T-helper 1 cell treated with Interleukin-12 subunit alpha and Interleukin-12 subunit beta and Interleukin-4 antibody, amounts not matched to agents 30 ng/mL and 1 ng/mL, for 36 hours (primary cell): ENCODE results near the gene CDK5RAP2. TPM values are rescaled to one million over a fixed set of nuclear protein-coding genes. Genes with fewer than 3 reads are reported as not detected.
"Not testable (repeated sequence)": the region's sequence is repeated elsewhere in the genome, so short reads cannot be mapped to it uniquely, and the experiment has no call there.

Experiments
- intact Hi-C: fragments of 100-400 bp; cut with micrococcal nuclease; formaldehyde crosslinking; loops from one replicate; pipeline ENCODE4 v1.15.1; 2024
- total RNA-seq: library from RNA; stranded (reverse); gene quantifications from 2 replicates; pipeline ENCODE4 v1.2.3, GENCODE V29; 2022

CDK5RAP2 gene
- total RNA-seq, 1 donor from 2014 or later, result 72.2 TPM

DNA sequence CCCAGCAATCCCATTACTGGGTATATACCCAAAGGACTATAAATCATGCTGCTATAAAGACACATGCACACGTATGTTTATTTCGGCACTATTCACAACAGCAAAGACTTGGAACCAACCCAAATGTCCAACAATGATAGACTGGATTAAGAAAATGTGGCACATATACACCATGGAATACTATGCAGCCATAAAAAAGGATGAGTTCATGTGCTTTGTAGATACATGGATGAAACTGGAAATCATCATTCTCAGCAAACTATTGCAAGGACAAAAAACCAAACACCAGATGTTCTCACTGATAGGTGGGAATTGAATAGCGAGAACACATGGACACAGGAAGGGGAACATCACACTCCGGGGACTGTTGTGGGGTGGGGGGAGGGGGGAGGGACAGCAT is 64.0 kb downstream of the CDK5RAP2 start:
- intact Hi-C loops, result not testable (repeated sequence)

DNA sequence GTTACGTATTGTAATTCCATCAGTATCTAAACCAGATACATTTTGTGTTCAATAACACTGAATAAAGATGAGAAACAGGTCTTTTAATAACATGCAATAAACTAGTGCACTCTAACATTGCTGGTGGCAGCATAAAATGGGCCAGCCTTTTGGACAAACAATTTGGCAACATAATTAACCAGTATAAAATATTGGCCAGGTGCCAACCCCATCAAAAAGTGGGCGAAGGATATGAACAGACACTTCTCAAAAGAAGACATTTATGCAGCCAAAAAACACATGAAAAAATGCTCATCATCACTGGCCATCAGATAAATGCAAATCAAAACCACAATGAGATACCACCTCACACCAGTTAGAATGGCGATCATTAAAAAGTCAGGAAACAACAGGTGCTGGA is 64.5 kb downstream of the CDK5RAP2 start:
- intact Hi-C loops, result not testable (repeated sequence)

DNA sequence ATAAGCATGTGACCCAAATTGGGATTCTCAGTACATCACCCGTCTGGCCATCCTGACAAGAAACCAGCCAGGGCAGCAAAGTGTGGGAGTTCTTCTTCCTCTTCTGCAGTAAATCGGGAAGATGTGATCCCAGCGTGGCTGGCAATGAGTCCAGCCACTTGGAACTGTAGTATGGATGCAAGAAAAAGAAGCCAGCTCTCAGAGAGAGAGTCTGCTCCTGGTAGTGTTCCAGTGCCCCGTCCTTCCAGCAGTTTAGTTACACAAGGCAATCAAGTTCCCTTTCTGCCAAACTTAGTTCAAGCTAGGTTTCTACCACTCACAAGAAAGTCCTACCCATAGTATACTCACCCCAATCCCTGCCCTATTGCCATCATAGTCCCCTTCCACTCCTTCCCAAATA is 65.6 kb downstream of the CDK5RAP2 start:
- intact Hi-C loops, result no loop called here

DNA sequence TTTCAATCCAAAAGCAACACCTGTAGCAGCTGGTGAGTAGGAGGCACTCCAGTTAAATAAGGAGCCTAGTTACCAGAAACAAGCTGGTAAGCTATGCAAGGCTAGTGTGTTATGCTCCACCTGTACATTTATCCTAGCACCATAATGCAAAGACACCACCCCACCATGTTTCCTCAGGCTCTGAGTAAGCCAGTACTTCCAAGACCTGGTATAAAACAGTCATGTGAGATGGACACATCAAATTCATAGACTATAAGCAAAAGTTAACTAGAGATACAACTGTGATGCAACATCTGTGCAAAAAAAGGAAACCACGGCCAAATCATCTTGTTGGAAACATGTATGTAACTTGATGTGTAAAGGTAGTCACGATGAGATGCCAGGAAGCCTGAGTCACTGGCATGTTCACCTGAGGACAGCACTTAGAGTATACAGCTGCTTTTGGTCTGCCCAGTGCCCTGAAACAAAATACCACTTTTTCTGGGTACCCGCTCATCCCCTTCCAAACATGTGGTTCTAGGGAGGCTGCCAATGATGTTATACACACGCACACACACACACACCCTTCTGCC is 66.1 kb downstream of the CDK5RAP2 start:
- intact Hi-C loops, result no loop called here

DNA sequence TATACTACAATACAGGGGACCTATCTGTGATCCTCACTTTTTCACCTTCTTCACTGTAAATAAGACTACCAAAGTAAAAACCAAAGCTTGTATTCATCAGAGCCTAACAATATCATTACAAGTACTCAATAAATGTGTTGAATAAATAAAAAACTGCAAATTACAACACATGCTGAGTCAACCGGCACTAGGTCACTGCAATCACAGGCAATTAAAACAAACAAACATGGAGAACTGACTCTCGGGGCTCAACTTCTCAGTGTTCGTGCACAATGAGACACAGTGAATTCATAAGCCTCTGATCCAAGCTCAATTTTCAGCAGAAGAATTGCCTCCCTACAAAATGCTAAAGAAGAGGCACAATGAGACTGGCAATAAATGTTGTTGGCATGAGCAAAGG is 69.2 kb downstream of the CDK5RAP2 start:
- intact Hi-C loops, result no loop called here

DNA sequence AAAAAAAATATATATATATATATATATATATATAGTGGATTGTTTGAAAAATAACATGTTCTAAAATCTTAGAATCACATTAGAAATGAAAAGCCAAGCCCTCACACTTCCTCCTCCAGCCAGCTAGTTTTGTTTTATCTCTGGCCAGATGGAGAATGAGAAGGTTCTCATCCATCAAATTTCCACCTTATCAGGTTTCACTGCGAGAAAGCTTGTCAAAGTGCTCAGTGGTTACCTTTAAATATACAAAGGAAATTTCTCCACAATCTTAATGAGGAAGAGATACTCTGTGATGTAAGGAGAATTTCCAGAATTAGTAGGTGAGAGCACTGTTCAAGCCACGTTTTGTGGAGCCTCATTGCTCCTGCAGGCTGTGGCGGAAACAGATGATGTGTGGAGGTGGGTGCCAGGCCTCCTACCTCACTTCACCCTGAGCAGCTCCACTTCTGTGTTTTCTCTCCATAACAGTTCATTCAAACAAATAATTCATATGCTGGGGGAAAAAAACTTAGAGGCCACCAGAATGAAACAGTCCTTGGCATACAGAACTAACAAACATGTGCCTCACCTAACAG is 71.9 kb downstream of the CDK5RAP2 start:
- intact Hi-C loops, result no loop called here

DNA sequence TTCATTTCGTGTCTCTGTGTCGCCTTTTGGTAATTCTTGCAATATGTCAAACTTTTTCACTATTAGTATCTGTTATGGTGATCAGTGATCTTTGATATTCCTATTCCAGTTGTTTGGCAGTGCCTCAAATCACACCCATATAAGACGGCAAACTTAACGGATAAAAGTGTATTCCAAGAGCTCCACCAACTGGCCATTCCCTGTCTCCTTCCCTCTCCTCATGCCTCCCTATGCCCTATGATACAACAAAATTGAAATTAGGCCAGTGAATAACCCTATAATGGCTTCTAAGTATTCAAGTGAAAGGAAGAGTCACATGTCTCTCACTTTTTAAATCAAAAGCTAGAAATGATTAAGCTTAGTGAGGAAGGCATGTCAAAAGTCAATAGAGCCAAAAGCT is 74.8 kb downstream of the CDK5RAP2 start:
- intact Hi-C loops, result no loop called here

DNA sequence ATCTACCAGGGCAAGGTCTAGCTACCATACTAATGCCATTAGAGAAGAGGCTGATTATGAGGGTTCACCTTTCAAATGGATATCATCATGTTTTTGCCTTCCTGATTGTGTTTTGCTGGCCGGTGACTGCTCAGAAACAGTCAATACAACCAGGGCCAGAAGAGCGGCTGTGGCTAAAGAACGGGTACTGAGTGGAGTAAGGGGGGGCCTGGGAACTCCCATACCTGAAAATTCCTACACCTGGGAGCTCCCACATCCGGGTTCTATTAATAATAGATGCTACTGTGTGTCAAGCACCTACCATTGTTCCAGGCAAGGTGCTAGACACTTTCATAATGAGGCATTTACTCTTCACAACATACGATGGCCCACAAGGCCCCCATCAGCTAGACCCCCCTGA is 79.2 kb downstream of the CDK5RAP2 start:
- intact Hi-C loops, result no loop called here

DNA sequence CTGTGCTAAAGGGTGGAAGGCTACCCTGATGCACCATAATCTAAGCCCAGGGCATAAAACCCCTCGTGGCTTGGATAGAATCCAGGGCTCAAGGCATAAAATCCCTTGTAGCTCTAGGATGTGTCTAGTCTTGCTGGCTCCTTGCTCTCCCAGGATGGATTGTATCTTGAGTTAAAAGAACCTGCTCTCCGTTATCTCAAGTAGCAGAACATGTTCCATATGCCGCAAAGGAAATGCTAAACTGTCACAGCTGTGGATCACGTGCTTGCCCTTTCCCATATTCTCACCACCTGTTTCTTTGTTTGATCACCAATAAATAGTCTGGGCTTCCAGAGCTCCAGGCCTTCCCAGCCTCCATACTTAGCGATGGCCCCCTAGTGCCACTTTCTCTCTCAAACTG is 82.1 kb downstream of the CDK5RAP2 start:
- intact Hi-C loops, result not testable (repeated sequence)

DNA sequence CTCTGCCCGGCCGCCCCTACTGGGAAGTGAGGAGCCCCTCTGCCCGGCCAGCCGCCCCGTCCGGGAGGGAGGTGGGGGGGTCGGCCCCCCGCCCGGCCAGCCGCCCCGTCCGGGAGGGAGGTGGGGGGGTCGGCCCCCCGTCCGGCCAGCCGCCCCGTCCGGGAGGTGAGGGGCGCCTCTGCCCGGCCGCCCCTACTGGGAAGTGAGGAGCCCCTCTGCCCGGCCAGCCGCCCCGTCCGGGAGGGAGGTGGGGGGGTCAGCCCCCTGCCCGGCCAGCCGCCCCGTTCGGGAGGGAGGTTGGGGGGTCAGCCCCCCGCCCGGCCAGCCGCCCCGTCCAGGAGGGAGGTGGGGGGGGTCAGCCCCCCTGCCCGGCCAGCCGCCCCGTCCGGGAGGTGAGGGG is 83.5 kb downstream of the CDK5RAP2 start:
- intact Hi-C loops, result not testable (repeated sequence)

DNA sequence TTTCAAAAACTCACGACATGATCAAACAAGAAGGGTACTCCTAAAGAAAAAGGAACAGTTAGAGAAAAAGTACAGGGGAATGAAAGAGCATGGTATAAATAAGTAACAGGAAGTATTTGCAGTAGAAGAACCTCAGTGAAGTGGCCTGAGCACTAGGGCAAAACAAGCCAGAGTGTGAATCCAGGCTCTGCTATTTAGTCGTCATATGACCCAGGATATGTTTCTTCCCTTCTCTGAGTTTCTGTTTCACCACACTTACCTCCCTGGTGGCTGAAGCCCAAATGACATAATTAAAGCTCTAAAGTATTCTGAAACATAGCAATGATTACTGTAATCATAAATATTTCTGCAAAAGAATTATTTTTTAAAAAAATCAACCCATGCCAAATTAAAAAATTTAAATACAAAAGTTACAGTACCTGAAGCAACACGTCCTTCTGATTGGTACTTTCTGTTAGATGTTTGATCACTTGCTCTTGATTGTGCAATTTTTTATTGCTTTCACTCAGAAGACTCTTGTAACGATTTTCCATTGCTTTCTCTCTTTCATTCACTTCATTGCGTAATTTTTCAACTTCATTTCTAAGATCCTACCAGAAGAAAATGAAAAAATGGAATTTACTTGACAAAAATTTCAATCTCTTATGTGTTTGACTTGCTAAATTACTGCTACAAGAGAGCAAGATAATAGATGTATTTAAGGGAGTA is 88.9 kb downstream of the CDK5RAP2 start:
- intact Hi-C loops, result no loop called here

DNA sequence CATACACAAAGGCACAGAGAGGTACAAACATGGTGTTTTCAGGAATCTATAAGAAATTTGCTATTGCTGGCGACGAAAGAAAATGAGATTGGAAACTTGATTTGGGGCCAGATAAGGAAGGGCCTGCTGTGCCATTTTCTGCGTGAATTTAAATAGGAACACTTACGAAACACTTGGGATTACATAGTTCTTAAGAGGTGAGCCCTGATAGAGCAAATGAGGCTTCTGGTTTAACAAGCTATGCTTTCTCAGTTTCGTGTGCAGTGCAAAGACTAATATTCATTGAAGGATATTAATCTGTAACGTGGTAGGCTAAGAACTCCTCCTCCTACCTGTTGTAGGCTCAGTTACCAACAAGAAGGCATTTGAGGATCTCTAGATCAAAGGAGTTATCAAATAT is 93.1 kb downstream of the CDK5RAP2 start:
- intact Hi-C loops, result no loop called here

DNA sequence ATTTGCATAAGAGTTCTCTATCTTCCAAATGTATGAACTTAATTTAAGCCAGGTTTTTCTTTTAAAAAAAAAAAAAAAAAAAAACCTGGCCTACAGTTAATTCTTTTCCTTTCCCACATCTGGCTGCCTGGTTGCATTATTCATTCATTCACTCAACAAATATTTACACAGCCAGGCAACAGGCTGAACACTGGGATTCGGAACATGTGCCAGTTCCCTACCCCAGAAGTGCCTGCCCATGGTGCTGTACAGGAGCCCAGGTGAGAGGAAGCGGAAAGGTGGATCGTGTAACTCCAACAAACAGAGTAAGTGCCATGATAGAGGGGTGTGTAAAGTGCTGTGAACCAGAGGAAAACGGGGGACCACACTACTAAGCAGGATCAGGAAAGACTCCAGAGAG is 93.6 kb downstream of the CDK5RAP2 start:
- intact Hi-C loops, result no loop called here

DNA sequence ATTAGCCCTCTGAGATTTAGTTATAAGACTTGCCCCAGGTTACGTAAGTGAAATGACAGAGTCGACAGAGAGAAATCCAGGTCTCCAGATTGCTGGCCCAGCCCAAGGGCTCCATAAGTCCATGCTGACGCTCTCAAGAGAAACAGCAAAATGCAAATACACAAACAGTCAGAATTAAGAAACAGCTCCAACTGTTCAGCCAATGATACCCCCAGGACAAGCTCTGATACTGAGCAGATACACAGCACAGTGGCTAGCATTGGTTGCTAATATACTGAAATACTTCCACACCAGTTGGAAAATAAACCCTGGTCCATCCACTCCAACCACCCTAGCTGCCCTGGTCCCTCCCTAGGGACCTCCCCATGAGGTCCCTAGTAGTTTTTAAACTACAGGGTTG is 94.2 kb downstream of the CDK5RAP2 start:
- intact Hi-C loops, result no loop called here

DNA sequence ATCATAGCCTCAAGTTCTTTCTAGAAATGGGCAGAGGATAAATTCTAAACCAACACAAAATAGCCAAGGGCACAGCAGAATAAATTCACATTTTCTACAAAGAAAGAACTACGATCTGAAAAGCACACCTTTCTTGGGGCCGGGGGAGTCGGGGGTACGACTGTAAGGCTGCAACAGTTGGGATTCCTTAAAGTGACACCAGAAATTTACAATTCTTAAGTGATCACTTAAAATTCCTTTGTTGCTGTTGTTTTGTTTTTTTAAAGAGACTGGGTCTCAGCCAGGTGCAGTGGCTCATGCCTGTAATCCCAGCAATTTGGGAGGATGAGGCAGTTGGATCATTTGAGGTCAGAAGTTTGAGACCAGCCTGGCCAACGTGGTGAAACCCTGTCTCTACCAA is 95.8 kb downstream of the CDK5RAP2 start:
- intact Hi-C loops, result no loop called here

DNA sequence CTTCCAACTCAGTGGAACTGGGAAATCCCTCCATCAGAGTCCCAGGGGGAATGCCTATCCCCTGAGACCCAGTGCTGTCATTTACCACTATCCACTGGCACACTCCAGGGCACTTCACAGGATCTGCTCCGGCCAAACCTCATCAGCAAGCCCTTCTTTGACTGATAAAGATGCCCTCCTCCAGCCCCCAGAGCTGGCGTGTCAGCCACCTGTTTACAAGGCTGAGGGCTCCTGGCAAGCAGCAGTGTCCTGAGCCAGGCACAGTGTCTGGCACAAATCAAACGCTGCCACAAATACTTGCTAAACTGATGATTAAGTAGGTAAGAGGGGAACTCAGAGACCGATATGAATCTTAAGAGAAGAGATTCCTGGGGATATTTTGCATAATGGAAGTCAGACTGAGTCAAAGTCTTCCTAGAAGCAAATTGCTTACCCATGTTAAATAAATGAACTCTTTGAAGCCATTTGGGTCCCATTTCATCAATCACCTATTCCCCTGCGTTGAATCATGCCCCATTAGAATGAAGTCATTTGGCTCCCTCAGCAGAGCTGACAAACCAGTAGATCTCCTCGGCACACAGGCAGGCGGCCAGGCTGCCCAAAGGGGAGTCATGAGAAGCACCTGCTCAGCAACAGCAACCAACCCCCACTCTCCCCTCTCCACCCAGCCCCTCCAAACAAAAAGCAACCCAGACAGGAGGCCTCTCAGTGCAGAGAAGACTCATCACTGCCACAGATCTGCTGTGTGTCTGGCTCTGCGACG is 97.4 kb downstream of the CDK5RAP2 start:
- intact Hi-C loops, result no loop called here

DNA sequence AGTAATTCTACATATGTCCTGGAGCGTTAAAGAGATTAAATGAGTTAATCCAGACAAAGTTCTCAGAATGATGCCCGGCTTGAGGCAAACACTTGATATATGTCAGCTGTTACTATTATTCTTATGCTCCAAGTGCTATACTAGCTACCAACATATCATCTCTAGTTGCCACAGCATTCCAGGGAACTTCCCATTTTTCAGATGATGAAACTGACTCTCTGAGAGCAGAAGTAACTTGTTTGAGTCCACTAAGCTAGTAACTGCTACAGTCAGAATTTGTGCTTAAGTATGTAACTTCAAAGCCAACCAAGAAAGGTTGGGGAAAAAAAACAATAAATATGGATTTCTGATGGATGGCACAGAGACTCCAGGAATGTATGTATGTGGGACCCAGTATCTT is 98.1 kb downstream of the CDK5RAP2 start:
- intact Hi-C loops, result no loop called here

DNA sequence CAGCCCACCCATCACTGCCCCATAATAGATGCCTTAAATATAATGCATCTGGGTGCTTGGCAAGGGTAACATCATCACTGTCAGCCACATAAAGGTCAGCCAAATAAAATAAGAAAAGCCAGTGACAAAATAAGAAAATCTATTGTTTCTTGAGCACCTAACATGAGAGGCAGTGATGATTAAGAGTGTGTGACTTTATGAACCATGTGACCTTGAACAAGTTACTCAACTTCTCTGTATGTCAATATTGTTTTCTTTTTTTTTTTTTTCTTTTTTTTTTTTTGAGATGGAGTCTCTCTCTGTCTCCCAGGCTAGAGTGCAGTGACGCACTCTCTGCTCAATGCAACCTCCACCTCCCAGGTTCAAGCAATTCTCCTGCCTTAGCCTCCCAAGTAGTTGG is 98.7 kb downstream of the CDK5RAP2 start:
- intact Hi-C loops, result no loop called here

DNA sequence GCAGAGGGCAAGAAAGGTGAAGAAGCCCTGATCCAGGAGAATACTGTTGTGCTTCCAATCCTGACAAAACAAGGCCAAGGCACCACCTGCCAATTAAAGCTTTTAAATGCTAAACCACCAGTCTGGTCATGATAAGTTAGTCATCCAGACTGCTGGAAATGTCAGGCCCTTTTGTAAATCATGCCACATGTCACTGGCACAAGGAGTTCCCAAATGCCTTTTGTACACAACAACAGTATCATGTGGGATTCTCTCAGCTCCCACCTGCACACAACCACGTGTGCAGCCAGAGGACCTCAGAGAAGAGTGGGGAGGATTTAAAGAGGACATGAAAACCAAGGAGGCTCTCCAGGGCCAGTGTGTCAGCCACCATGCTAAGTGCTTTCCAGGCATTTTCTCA is 99.3 kb downstream of the CDK5RAP2 start:
- intact Hi-C loops, result no loop called here

DNA sequence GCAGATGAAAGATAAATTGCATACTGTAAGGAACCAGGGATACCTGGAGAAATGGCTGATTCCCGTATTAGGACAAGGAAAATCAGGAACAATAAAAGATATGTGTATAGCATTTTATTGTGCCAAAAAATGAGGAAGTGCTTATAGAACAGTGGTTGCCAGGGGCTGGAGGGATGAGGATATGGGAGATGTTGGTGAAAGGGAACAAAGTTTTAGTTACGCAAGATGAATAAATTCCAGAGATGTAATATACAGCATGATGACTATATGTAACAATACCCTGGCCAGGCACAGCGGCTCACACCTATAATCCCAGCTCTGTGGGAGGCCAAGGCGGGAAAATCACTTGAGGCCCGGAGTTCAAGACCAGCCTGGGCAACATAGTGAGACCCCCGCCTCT is 101.8 kb downstream of the CDK5RAP2 start:
- intact Hi-C loops, result no loop called here

DNA sequence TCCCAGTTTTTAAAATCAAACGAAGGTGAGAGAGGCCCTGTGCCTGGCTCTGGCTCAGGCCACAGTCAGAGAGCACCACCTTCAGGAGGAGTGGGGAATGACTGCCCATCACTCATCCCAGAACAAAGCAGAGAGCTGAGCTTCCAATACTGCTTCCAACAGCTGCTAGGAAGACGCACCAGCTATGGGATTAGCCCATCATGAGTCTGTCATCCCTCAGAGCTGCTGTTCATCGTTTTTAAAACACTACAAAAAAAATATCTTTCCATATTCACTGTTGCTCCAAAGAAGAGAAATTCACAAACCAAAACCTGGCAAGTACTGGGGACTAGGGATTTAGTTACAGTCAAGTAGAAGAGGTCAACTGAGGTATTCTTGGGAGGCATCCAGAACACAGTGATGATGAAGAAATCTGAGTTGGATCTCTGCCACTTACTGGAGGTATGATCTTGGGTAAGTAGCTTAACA is 102.4 kb downstream of the CDK5RAP2 start:
- intact Hi-C loops, result loop anchor here (1.0 kb wide), 1 partner anchor 516 kb away; no protein-coding TSS in a partner anchor

DNA sequence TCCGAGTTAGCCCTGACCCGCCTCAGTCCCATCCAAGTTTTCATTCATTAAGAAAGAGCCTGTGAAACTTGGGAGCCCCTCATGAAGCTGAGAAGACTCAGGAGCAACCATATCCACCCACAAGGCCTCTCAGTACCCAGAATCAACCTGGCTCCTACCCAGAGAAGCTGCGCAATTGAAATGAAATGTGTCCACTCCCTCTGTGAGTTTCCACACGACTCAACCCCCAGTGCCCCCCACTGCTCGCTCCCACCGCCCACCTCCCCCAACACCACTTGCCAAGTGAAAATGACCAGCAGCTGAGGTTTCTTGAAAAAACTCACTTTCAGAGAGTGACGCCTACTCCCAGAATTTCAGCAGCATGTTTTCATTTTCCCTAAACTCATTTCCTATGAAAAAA is 104.6 kb downstream of the CDK5RAP2 start:
- intact Hi-C loops, result no loop called here
